ENCODE data around the gene SCYL2.

GRCh38 chr12:100265732-100266584 lies 1.0 kb upstream of the SCYL2 start:
- TF ChIP-seq CTCF (IDR thresholded peaks at IDR 0.05; ENCODE audit: poor library complexity, severe bottlenecking) (no peak), POLR2AphosphoS5 (IDR thresholded peaks at IDR 0.05) (no peak)
